Endometrial microvascular endothelial cells (primary cell): ENCODE results near the gene RASGEF1B. TPM values are rescaled to one million over a fixed set of nuclear protein-coding genes. Genes with fewer than 3 reads are reported as not detected.
"Not testable (repeated sequence)": the region's sequence is repeated elsewhere in the genome, so short reads cannot be mapped to it uniquely, and the experiment has no call there.

Experiments used
- in situ Hi-C: cut with HindIII; loops from 2 replicates; pipeline ENCODE4 v1.10.0; 2017; ENCODE audit warnings: low sequenced_read_pairs, low pct_unique_long_range_greater_than_20kb; ENCODE audit errors: inconsistent ontology term
- total RNA-seq: library from RNA; depleted of rRNA; stranded (reverse); fragments of >200 nt; gene quantifications from one replicate; pipeline ENCODE4 v1.2.3, GENCODE V29; 2015; ENCODE audit errors: inconsistent ontology term

Gene RASGEF1B
- total RNA-seq, 1 donor from 2014 or later: not detected

GRCh38 chr4:81418572-81418971 is 53.1 kb downstream of the RASGEF1B start:
- in situ Hi-C loops: no loop called here

GRCh38 chr4:81412946-81413495 is 58.7 kb downstream of the RASGEF1B start:
- in situ Hi-C loops: no loop called here

DNA sequence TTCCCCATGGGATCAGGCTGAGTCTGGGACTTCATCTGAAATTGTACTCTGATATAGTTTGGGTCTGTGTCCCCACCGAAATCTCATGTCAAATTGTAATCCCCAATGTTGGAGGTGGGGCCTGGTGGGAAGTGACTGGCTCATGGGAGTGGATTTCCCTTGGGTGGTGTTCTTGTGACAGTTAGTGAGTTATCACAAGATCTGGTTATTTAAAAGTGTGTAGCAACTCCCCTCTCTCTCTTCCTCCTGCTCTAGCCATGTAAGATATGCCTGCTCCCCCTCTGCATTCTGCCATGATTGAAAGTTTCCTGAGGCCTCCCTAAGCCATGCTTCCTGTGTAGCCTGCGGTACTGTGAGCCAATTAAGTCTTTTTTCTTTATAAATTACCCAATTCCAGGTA is 61.0 kb downstream of the RASGEF1B start:
- in situ Hi-C loops: no loop called here

- in situ Hi-C loops: no loop called here
These were observed 61.9 kb downstream of the RASGEF1B start for GRCh38 chr4:81409836-81410235.

DNA sequence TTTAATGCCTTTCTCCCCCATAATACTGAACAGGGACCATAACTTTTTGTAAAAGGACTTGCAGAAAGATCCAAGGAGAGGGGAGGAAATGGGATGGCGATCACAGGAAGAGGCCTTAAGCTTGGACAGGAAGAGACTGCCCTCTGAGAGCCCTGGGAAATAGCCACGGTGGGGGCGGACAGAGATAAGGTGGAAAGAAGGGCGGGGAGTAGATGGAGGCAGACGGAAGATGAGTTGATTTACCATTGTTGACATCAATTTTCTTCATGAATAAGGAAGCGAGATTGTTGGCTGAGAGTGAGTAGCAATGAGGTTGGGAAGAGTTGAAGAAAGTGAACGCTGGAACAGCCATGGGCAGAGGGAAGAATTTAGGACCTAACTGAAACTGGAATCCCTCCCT is 63.4 kb downstream of the RASGEF1B start:
- in situ Hi-C loops: no loop called here

GRCh38 chr4:81407726-81408125 is 64.0 kb downstream of the RASGEF1B start:
- in situ Hi-C loops: no loop called here

DNA sequence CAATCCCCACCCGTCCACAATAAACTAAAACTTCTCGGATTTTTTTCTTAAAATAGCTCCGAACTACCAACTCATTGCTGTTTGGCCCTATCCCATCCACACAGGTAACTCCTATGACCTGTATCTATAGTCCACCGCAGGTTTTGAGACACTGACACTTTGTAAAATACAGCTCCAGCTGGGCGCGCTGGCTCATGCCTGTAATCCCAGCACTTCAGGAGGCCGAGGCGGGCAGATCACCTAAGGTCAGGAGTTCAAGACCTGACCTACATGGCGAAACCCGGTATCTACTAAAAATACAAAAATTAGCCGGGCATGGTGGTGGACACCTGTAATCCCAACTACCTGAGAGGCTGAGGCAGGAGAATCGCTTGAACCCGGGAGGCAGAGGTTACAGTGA is 65.2 kb downstream of the RASGEF1B start:
- in situ Hi-C loops: not testable (repeated sequence)

GRCh38 chr4:81405900-81406401 is 65.8 kb downstream of the RASGEF1B start:
- in situ Hi-C loops: no loop called here

- in situ Hi-C loops: no loop called here
These were observed 67.0 kb downstream of the RASGEF1B start for GRCh38 chr4:81404741-81405140.

- in situ Hi-C loops: no loop called here
These were observed 67.4 kb downstream of the RASGEF1B start for GRCh38 chr4:81404294-81404693.

DNA sequence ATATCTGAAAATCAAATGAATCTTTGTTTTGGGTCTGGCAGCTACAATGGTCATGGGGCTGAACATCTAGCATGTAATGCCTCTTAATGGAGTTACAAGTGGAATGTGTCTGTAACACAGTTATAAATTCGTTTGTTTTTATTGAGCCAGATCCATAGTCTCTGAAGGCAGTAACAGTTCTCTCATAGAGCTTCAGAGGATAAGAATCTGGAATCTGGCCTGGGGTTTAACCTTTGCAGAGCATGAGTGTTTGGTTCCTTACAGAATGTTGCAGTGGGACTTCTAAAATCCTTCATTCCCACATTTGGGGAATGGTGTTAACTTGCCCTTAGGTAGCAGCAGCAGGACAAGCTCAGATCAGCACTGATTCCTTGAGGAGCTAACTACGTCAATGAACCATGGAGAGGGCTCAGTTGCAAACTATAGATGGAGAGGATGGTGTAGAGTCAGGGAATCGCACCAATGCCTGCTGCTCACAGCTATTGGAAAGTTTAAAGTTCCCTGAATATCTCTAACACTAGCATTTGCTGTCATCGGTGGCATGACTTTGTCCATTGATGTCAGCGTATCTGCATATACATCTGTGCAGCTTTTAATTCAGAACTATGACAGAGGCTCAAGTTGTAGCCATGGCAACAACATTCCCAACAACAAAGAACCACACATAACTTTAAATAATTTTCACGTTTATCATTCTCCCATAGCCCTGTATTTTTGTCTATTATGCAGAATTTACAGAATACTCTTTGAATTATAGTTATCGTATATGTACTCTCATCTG is 72.2 kb downstream of the RASGEF1B start:
- in situ Hi-C loops: no loop called here

DNA sequence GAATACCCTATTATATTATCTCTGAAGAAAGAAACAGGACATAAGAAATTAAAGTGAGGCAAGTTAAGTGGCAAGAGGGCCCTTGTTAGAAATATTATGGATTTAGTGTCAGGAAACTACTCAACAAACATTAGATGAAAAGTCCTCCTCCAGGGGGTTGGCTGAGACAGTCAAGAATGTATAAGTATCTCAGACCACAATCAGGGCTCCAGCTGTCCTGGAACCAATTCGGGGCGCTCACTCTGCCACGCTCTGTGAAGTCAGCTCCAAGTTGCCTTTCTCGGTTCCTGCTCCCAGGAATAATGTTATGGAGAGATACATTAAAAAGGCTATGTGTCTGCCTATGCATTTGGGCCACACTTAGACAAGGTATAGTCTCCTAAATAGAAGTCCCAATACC is 73.3 kb downstream of the RASGEF1B start:
- in situ Hi-C loops: no loop called here

GRCh38 chr4:81397635-81398034 is 74.1 kb downstream of the RASGEF1B start:
- in situ Hi-C loops: no loop called here

- in situ Hi-C loops: no loop called here
These were observed 76.5 kb downstream of the RASGEF1B start for GRCh38 chr4:81395239-81395638.

DNA sequence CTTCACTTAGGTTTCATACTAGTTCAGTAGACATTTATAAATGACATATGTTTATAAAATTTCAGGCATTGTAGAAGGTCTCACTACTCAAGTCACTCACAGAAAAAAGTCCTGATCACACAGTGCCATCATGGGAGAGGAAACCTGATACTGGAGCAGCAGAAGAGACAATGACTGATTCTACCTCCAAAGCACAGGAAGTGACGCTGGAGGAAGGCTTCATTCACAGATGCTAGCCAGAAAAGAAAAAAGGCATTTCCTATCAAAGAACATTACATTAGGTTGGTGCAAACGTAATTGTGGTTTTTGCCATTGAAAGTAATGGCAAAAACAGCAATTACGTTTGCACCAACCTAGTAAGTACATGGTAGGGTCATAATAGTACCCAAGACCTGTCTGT is 79.5 kb downstream of the RASGEF1B start:
- in situ Hi-C loops: no loop called here

DNA sequence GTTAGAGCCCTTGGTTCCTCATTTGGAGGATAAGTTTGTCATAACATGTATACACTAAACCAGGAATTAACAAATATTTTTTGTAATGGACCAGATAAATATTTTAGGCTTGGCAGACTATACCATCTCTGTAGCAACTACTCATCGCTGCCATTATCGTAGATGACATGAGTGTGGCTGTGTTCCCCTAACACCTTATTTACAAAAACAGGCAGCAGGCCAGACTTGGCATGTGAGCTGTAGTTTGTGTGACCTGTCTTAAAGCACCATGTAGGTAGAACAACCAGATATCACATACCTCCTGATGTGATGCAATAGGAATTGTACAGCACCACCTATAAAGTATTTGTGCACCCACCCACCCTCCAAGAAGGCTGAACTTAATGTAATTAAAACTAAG is 82.0 kb downstream of the RASGEF1B start:
- in situ Hi-C loops: no loop called here

GRCh38 chr4:81380437-81380836 is 91.3 kb downstream of the RASGEF1B start:
- in situ Hi-C loops: no loop called here

GRCh38 chr4:81378386-81378785 is 93.3 kb downstream of the RASGEF1B start:
- in situ Hi-C loops: no loop called here

DNA sequence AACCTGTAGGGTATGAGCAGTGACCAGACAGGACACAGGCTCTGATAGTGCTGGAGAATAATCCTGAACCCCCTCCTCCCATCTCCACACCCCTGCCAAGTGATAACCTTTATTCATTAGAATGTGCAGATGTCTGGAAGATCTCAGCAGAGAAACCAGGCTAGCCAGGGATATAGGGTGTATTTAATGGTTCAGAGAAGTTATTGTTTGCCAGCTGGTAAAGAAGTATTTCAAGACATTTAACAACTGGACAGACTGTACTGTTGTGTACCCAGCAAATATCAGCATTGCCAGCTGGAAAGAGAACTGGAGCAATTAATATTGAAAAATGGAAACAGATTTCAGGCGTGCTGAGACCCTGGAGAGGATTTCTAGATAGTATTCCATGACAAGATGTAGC is 94.5 kb downstream of the RASGEF1B start:
- in situ Hi-C loops: no loop called here

- in situ Hi-C loops: no loop called here
These were observed 95.0 kb downstream of the RASGEF1B start for GRCh38 chr4:81376720-81377119.
